HG02870 (cell line): Measurements from ENCODE around the gene SLC22A5.
A peak's percentile ranks its signal among the peaks of the same experiment; 100 is the strongest.

Experiments
- ATAC-seq: cut with Tn5 transposase; IDR thresholded peaks from one replicate; pipeline ENCODE4 v1.9.1; 2021; ENCODE audit warnings: mild to moderate bottlenecking, moderate library complexity; ENCODE audit not compliant: unreplicated experiment

SLC22A5 gene

DNA sequence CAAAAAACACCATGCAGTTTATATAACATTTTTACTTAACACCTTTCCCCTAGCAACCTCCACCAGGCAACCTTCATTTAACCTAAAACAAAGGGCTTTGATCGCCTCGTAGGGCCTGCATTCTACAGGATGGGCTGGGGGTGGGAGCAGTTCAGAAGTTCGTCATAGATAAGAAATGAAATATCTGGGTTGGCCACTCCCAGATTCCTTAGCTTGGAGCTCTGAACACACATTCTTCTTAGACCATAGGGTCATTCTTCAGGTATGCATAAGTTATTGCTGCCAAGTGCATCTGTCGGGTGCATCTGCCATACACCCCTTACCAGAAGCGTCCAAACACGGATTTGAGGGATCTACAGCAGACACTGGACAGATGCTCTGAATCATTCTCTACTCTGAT is 4.3 kb upstream of the SLC22A5 start:
- ATAC-seq, result no peak

DNA sequence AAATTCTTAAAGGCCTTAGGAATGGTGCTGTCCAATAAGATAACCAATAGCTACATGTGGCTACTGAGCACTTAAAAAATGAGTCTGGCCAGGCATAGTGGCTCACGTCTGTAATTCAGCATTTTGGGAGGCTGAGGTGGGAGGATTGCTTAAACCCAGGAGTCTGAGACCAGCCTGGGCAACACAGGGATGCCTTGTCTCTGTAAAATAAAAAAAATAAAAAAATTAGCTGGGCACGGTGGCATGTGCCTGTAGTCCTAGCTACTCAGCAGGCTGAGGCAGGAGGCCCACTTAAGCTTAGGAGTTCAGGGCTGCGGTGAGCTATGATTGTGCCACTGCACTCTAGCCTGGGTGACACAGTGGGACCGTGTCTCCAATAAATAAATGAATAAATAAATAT is 1.3 kb upstream of the SLC22A5 start:
- no peak for ATAC-seq

DNA sequence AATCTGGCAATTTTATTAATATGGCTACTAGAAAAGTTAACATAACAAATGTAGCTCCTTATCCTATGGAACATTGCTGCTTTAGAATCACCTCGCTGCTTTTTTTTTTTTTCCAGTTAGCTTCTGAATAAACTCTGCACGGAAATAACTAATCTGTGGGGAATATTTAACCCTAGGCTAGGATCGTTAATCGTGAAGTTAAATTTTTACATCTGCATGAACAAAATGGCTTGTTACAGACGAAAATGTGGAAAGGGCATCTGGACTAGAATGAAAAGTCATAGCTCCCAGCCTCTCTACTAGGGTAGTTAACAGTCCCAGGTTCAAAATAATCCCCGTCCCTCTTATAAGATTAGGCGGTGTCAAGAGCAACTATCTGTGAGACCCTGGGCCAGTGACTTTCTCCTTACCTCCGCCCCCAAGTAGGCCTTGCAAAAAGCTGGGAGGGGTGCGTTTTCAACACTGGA is 470 bp upstream of the SLC22A5 start:
- no peak for ATAC-seq

DNA sequence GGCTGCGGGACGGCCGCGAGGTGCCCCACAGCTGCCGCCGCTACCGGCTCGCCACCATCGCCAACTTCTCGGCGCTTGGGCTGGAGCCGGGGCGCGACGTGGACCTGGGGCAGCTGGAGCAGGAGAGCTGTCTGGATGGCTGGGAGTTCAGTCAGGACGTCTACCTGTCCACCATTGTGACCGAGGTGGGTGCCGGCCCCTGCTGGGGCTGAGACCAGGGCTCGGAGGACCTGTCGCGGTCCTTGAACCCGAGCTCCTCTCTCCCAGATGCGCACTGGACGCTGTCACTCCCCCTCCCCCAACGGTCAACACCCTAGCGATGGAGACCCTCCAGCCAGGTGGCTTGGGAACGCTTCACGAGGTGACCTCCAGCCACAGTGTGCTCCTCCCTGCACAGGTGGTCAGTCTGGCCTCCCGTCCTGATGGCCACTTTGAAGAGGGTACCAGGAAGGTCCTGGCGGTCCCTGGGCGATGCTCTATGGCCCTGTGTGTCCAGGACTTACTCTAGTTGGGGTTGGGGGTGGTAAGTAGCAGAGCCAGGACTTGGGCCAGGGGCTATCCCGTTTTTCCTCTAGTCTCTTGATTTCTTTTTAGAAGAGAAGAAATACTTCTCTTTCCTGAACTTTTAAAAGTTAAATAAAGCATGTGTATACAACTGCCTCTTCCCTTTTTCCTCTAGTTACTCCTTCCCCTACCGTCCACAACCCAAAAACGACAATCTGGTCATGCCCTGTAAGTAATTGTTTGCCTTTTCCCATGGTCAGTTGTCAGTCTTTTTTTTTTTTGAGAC is 866 bp downstream of the SLC22A5 start:
- ATAC-seq, result no peak

- no peak for ATAC-seq
These were observed 1.6 kb downstream of the SLC22A5 start for GRCh38 chr5:132370971-132371602.

- no peak for ATAC-seq
These were observed 2.1 kb downstream of the SLC22A5 start for GRCh38 chr5:132371603-132371994.

DNA sequence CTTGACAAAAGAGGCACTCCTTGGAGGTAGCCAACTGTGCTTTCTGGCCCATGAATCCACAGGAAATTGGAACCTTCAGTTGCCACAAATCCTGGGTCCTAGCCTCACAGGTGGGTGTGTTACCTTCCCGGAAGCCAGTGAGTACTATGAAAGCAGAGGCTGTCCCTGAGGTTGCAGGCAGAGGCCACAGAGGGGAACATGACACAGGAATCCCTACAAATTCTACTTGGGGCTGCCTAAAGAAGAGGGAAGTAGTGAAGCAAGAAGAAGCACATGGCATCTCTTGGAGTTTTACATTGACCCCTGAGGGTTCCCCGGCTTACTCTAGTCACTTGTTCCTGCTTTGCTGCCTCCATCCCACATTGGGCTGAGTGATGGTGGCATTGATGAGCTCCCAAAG is 2.6 kb downstream of the SLC22A5 start:
- no peak for ATAC-seq

DNA sequence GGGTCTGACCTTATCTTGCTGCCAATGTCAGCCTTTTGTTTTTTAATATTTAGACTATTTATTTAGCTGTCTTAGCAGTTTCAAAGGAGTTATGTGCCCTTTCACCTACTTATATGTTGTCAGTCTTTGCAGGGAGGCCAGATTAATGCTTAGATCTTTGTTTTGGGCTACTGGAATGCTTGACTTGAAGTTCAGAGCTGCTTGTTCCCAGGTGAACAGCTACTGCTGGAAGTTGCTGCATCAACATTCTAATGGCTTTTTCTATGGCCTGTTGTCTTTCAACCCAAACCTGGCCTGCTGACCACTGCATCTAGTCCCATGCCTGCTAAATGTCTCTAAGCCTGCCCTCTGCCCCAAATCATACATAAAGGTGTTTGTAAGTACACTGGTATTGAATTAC is 3.0 kb downstream of the SLC22A5 start:
- no peak for ATAC-seq

- ATAC-seq, result no peak
These were observed 6.4 kb downstream of the SLC22A5 start for GRCh38 chr5:132375957-132376356.

GRCh38 chr5:132376694-132377641 is 7.5 kb downstream of the SLC22A5 start:
- ATAC-seq, result no peak

DNA sequence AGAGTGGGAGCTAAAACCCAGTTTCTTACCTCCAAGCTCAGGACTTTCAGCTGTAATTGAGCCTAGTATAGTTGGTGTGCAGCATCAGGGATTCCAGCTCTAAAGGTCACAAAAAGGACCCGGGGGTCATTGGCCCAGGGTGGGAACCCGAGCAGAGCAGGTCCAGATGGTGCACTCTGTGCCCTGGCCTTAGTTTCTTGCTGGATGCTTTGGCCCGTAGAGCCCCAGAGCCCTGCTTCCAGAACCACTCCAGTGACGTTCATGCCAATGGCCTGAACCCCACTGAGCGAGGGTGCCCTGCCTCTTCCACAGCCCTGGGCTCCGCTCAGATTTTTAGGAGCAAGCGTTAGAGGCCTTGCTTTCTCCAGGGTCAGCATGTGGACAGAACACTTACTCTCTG is 8.2 kb downstream of the SLC22A5 start:
- ATAC-seq, result no peak

- ATAC-seq, result no peak
These were observed 9.1 kb downstream of the SLC22A5 start for GRCh38 chr5:132378580-132378979.

- ATAC-seq, result no peak
These were observed 10.5 kb downstream of the SLC22A5 start for GRCh38 chr5:132380047-132380446.

- no peak for ATAC-seq
These were observed 11.2 kb downstream of the SLC22A5 start for GRCh38 chr5:132380741-132381140.

- no peak for ATAC-seq
These were observed 12.1 kb downstream of the SLC22A5 start for GRCh38 chr5:132381614-132382013.

DNA sequence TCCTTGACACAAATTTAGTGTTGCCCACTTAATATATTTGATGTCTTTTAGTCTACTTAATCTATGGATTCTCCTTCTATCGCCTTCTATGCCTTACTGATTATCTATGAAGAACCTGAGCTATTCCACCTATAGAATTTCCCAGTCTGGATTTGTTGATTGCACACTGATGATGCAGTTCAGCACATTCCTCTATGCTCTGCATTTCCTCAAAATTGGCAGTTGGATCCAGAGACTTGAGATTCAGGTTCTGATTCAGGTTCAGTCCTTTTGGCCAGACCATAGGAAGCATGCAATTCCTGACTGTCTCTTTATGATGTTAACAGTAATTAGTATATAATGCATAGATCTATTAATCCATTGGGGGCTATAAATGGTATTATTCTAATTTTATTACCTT is 13.8 kb downstream of the SLC22A5 start:
- no peak for ATAC-seq

DNA sequence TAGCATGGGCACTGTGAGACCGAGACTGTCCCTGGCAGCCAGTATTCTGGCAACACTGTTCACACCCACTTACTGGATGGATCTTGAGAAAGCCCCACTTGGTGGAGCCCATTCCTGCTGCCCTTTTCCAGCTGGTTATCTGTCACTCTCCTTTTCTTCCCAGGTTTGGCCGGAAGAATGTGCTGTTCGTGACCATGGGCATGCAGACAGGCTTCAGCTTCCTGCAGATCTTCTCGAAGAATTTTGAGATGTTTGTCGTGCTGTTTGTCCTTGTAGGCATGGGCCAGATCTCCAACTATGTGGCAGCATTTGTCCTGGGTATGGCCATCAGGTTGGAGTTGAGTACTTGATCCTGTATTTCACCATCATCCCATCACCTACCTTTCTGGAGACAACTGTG is 14.5 kb downstream of the SLC22A5 start:
- ATAC-seq, result no peak

DNA sequence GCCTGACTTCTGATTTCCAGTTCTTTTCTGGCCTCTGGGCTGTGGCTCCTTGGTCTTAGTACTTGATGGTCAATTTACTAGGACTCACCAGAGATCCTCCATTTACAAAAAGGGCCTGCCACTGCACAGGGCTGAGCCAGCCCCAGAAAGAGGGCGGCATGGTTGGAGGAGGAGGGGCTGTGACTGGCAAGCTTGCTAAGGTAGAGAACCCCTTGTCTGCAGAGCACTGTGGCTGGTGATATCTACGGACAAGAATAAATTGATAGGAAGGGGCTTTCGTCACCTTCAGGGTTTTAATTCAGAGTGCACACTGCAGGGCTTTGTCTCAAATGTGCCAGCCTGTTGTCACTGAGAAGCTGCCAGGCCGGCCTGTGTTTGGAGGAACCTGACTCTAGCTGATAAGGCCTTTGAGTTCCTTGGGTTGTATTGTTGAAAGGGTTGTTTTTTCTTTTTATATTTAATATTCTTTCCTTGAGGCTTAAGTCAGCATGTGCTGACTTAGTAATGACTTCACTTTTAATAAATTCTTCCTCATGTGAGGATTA is 15.1 kb downstream of the SLC22A5 start:
- no peak for ATAC-seq

- no peak for ATAC-seq
These were observed 16.0 kb downstream of the SLC22A5 start for GRCh38 chr5:132385326-132386105.

DNA sequence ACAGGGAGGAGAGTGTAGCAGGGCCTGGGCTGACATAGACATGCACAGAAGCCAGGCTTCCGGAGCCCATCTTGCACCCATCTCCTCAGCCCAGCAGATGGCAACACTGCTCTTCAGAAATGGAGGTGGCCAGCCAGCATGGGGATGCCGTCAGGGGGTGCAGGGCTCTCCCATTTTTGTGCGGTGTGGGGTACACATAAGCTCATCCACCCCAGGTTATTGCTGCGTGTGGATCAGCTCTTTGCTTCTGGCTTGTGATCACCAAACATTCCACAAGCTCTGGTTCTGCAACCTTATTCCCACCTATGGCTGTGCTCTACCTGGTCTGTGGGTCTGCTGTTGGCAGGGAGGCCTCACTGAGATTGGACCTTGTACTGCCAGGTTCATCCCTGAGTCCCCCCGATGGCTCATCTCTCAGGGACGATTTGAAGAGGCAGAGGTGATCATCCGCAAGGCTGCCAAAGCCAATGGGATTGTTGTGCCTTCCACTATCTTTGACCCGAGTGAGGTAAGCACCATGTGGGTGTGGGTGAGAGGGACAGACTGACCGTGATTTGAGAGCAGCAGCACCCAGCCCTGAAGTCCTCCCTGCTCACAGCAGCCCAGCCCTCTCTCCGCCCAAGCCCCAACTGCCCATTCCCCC is 17.3 kb downstream of the SLC22A5 start:
- peak; percentile 95 for ATAC-seq
